Endothelial cell (in vitro differentiated cells): ENCODE results near the gene OIP5. TPM values are rescaled to one million over a fixed set of nuclear protein-coding genes. Genes with fewer than 3 reads are reported as not detected.

Experiments used
- DNase-seq: peaks from one replicate; pipeline ENCODE4 v3.0.0; 2021; ENCODE audit warnings: low spot score
- H3K27ac Mint-ChIP-seq: one replicate; pipeline ENCODE4 v1.8.0; 2021; ENCODE audit warnings: mixed read lengths, inconsistent platforms; ENCODE audit not compliant: unreplicated experiment
- H3K27me3 Mint-ChIP-seq: one replicate; pipeline ENCODE4 v1.8.0; 2021; ENCODE audit warnings: mild to moderate bottlenecking, moderate library complexity, mixed read lengths, inconsistent platforms; ENCODE audit not compliant: unreplicated experiment
- H3K36me3 Mint-ChIP-seq: one replicate; pipeline ENCODE4 v1.8.0; 2021; ENCODE audit warnings: mild to moderate bottlenecking, low read depth, mixed read lengths, inconsistent platforms; ENCODE audit not compliant: unreplicated experiment
- H3K4me1 Mint-ChIP-seq: one replicate; pipeline ENCODE4 v1.8.0; 2021; ENCODE audit warnings: mild to moderate bottlenecking, mixed read lengths, inconsistent platforms; ENCODE audit not compliant: unreplicated experiment
- H3K4me3 Mint-ChIP-seq: one replicate; pipeline ENCODE4 v1.8.0; 2021; ENCODE audit warnings: mild to moderate bottlenecking, mixed read lengths, inconsistent platforms; ENCODE audit not compliant: unreplicated experiment
- H3K9me3 Mint-ChIP-seq: one replicate; pipeline ENCODE4 v1.8.0; 2021; ENCODE audit warnings: mixed read lengths, inconsistent platforms; ENCODE audit not compliant: unreplicated experiment
- total RNA-seq: library from RNA; stranded (reverse); fragmentation: NEBNext Ultra II Directional; extraction: Animal tissue kit (Norgen Biotek cat#: 25700); gene quantifications from one replicate; pipeline ENCODE4 v1.2.1, GENCODE V29; 2021; ENCODE audit not compliant: unreplicated experiment
- TF ChIP-seq, protein P1 (sequence below): fragments of 200-600 bp; sonication (generic); IDR thresholded peaks from one replicate; pipeline ENCODE4 v1.5.0; 2021; ENCODE audit warnings: antibody characterized with exemption; ENCODE audit not compliant: unreplicated experiment

OIP5 gene
- total RNA-seq, 1 donor from 2014 or later: 2.7 TPM

GRCh38 chr15:41292521-41292920, 39.9 kb downstream of the OIP5 start:
- H3K4me1 Mint-ChIP-seq: no peaks in the 10 kb centered on the region
- no peaks in the 10 kb centered on the region for H3K9me3 Mint-ChIP-seq
- peaks cover 11% of the 10 kb centered on the region for H3K36me3 Mint-ChIP-seq
- H3K4me3 Mint-ChIP-seq: no peak overlapping the region
- TF ChIP-seq, protein P1, sequence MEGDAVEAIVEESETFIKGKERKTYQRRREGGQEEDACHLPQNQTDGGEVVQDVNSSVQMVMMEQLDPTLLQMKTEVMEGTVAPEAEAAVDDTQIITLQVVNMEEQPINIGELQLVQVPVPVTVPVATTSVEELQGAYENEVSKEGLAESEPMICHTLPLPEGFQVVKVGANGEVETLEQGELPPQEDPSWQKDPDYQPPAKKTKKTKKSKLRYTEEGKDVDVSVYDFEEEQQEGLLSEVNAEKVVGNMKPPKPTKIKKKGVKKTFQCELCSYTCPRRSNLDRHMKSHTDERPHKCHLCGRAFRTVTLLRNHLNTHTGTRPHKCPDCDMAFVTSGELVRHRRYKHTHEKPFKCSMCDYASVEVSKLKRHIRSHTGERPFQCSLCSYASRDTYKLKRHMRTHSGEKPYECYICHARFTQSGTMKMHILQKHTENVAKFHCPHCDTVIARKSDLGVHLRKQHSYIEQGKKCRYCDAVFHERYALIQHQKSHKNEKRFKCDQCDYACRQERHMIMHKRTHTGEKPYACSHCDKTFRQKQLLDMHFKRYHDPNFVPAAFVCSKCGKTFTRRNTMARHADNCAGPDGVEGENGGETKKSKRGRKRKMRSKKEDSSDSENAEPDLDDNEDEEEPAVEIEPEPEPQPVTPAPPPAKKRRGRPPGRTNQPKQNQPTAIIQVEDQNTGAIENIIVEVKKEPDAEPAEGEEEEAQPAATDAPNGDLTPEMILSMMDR: no peak
- no peak overlapping the region for H3K27ac Mint-ChIP-seq
- H3K27me3 Mint-ChIP-seq: no peaks in the 10 kb centered on the region
- DNase-seq: no peak

DNA sequence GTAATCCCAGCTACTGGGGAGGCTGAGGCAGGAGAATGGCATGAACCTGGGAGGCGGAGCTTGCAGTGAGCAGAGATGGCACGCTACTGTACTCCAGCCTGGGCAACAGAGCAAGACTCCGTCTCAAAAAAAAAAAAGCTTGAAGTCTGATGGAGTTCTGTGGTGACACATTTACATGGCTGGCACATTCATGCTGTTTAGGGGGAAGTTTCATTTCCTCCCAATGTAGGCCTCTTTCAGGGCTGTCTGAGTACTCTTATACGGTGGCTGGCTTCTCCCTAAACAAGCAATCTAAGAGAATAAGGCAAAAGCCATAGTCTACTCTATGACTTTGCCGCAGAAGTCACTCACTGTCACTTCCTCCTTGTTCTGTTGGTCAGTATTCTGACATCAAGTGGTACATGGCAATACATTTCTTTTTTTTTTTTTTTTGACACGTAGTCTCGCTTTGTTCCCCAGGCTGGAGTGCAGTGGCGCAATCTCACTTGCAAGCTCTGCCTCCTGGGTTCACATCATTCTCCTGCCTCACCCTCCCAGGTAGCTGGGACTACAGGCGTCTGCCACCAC, 41.2 kb downstream of the OIP5 start:
- TF ChIP-seq, protein P1: no peak
- no peak for DNase-seq
- no peak overlapping the region for H3K27ac Mint-ChIP-seq
- peaks cover 19% of the 10 kb centered on the region for H3K36me3 Mint-ChIP-seq
- H3K27me3 Mint-ChIP-seq: no peaks in the 10 kb centered on the region
- H3K9me3 Mint-ChIP-seq: no peaks in the 10 kb centered on the region
- no peaks in the 10 kb centered on the region for H3K4me1 Mint-ChIP-seq
- H3K4me3 Mint-ChIP-seq: no peak overlapping the region

- Mint-ChIP-seq H3K4me3 (no peak overlapping the region), H3K27ac (no peak overlapping the region), H3K9me3 (no peaks in the 10 kb centered on the region), H3K27me3 (no peaks in the 10 kb centered on the region), H3K36me3 (peaks cover 18% of the 10 kb centered on the region), H3K4me1 (peaks cover 6% of the 10 kb centered on the region)
- TF ChIP-seq, protein P1: no peak
- DNase-seq: no peak
These were observed 42.4 kb downstream of the OIP5 start for GRCh38 chr15:41289953-41290352.

- TF ChIP-seq, protein P1: no peak
- H3K9me3 Mint-ChIP-seq: no peaks in the 10 kb centered on the region
- no peak overlapping the region for H3K4me3 Mint-ChIP-seq
- peaks cover 15% of the 10 kb centered on the region for H3K4me1 Mint-ChIP-seq
- H3K36me3 Mint-ChIP-seq: peaks cover 21% of the 10 kb centered on the region
- DNase-seq: no peak
- H3K27me3 Mint-ChIP-seq: peaks cover 2% of the 10 kb centered on the region
- peak overlapping the region; percentile 38 for H3K27ac Mint-ChIP-seq
These were observed 43.9 kb downstream of the OIP5 start for GRCh38 chr15:41288464-41288863.

GRCh38 chr15:41286665-41287333, 45.6 kb downstream of the OIP5 start:
- Mint-ChIP-seq H3K4me3 (no peak overlapping the region), H3K27ac (no peak overlapping the region), H3K9me3 (no peaks in the 10 kb centered on the region), H3K36me3 (peaks cover 26% of the 10 kb centered on the region), H3K27me3 (peaks cover 6% of the 10 kb centered on the region), H3K4me1 (peaks cover 26% of the 10 kb centered on the region)
- no peak for DNase-seq
- TF ChIP-seq, protein P1: no peak
